Sigmoid colon (tissue), 7 donors: ENCODE results near the gene GYPC. TPM values are rescaled to one million over a fixed set of nuclear protein-coding genes. Genes with fewer than 3 reads are reported as not detected.

ENCODE experiments used
- DNase-seq: peaks from one replicate; pipeline ENCODE4 v3.0.0-alpha.2; 2019
- H3K27ac ChIP-seq, 4 donors: fragments of 200-600 bp; sonication (generic); one replicate each; pipeline ENCODE4 v1.5.1; 2016 to 2019; ENCODE audit warnings: mild to moderate bottlenecking in 1 of 4
- H3K27me3 ChIP-seq, 3 donors: fragments of 200-600 bp; sonication (generic); one replicate each; pipeline ENCODE4 v1.5.1; 2019; ENCODE audit warnings: mild to moderate bottlenecking in 1 of 3
- H3K36me3 ChIP-seq, 4 donors: fragments of 200-600 bp; sonication (generic); one replicate each; pipeline ENCODE4 v1.5.1; 2016 to 2019
- H3K4me1 ChIP-seq, 4 donors: fragments of 200-600 bp; sonication (generic); one replicate each; pipeline ENCODE4 v1.5.1; 2017 to 2019
- H3K4me3 ChIP-seq, 4 donors: fragments of 200-600 bp; sonication (generic); one replicate each; pipeline ENCODE4 v1.5.1; 2017 to 2019; ENCODE audit warnings: mild to moderate bottlenecking in 2 of 4, moderate library complexity in 1 of 4
- H3K9me3 ChIP-seq, 4 donors: fragments of 200-600 bp in 3 of 4; sonication (generic) in 3 of 4; one replicate each; pipeline versions ENCODE4 v1.5.1 to v1.6.1; 2013 to 2019
- CTCF ChIP-seq, 4 experiments: fragments of 450-650 bp in 3 of 4; fragments of 200-600 bp in 1 of 4; IDR thresholded peaks; one replicate each; pipeline ENCODE4 v1.5.1; 2016 to 2019; ENCODE audit warnings: antibody characterized with exemption in 4 of 4, mild to moderate bottlenecking in 3 of 4, moderate library complexity in 2 of 4
- EP300 ChIP-seq, 4 donors: sonication (generic); formaldehyde crosslinking; IDR thresholded peaks; one replicate each; pipeline ENCODE4 v1.6.1; 2017; ENCODE audit warnings: antibody characterized with exemption in 4 of 4
- POLR2A ChIP-seq, 2 donors: fragments of 450-650 bp; IDR thresholded peaks; one replicate each; pipeline ENCODE4 v1.6.1; 2016; ENCODE audit warnings: antibody characterized with exemption in 2 of 2, mild to moderate bottlenecking in 2 of 2, moderate library complexity in 2 of 2
- POLR2AphosphoS5 ChIP-seq, 4 donors: sonication (generic); formaldehyde crosslinking; IDR thresholded peaks; one replicate each; pipeline ENCODE4 v1.6.1; 2017; ENCODE audit warnings: antibody characterized with exemption in 4 of 4
- WGBS, 2 donors: extraction: QIAGEN DNeasy Blood & Tissue Kit; methylation state at CpG; one replicate each; pipeline ENCODE4 v1.1.7; 2013; 5-methylcytosine and 5-hydroxymethylcytosine counted together
- intact Hi-C: fragments of 100-400 bp; cut with DNase I; formaldehyde crosslinking; loops from one replicate; pipeline ENCODE4 v1.15.1; 2023
- polyA plus RNA-seq, 3 donors: library from polyadenylated mRNA; stranded (reverse); fragments of 200-250 nt; gene quantifications; one replicate each; pipeline ENCODE4 v1.2.3, GENCODE V29; 2013
- total RNA-seq, 4 donors: library from RNA; depleted of rRNA; stranded (reverse); fragments of >200 nt; gene quantifications; one replicate each; pipeline ENCODE4 v1.1.0, GENCODE V29; 2016
- donor health status: healthy with polysubstance abuse.
- donor health status: Bipolar disorder and iron deficiency.
- donor health status: healthy.

The GYPC gene
- total and polyA plus RNA-seq, 7 donors: 18.0 to 123 (median 93.7) TPM

- Histone ChIP-seq H3K27me3 (no peaks in the 10 kb centered on the region), H3K36me3 (no peaks in the 10 kb centered on the region), H3K27ac (no peak overlapping the region), H3K9me3 (no peaks in the 10 kb centered on the region), H3K4me1 (peaks cover 0 to 30% (median 18%) of the 10 kb centered on the region in 4 donors), H3K4me3 (no peak overlapping the region)
- intact Hi-C loops: loop anchor here (10.0 kb wide), 1 partner anchor 50 kb away; the partner anchor contains the start of gene GYPC
- no peak for TF ChIP-seq POLR2AphosphoS5 (IDR thresholded peaks at IDR 0.05)
- TF ChIP-seq EP300 (IDR thresholded peaks at IDR 0.05): no peak
- no peak for TF ChIP-seq POLR2A (IDR thresholded peaks at IDR 0.05)
- TF ChIP-seq CTCF (IDR thresholded peaks at IDR 0.05): no peak
- DNase-seq: no peak
- WGBS, 2 donors: 98 to 99% methylated on average over 2 of the region's 2 CpGs
These were observed 48.6 kb downstream of the GYPC start for GRCh38 chr2:126704434-126705160.

- Histone ChIP-seq H3K36me3 (no peaks in the 10 kb centered on the region), H3K4me3 (no peak overlapping the region), H3K27ac (no peak overlapping the region), H3K9me3 (no peaks in the 10 kb centered on the region), H3K4me1 (peaks cover 0 to 12% (median 2%) of the 10 kb centered on the region in 4 donors), H3K27me3 (no peaks in the 10 kb centered on the region)
- TF ChIP-seq CTCF (IDR thresholded peaks at IDR 0.05) (no peak), POLR2A (IDR thresholded peaks at IDR 0.05) (no peak), POLR2AphosphoS5 (IDR thresholded peaks at IDR 0.05) (no peak), EP300 (IDR thresholded peaks at IDR 0.05) (no peak)
- intact Hi-C loops: loop anchor here (10.0 kb wide), 1 partner anchor 52 kb away; the partner anchor contains the start of gene GYPC
- DNase-seq: no peak
- WGBS, 2 donors: 84 to 89% methylated on average over 1 of the region's 1 CpG
These were observed 51.2 kb downstream of the GYPC start for GRCh38 chr2:126707191-126707590.

- no peak for TF ChIP-seq CTCF (IDR thresholded peaks at IDR 0.05)
- no peak for TF ChIP-seq POLR2AphosphoS5 (IDR thresholded peaks at IDR 0.05)
- no peak for TF ChIP-seq POLR2A (IDR thresholded peaks at IDR 0.05)
- TF ChIP-seq EP300 (IDR thresholded peaks at IDR 0.05): no peak
- WGBS, 2 donors: 72 to 76% methylated on average over 4 of the region's 4 CpGs
- H3K4me1 ChIP-seq: peaks cover 0 to 12% (median 2%) of the 10 kb centered on the region in 4 donors
- no peaks in the 10 kb centered on the region for H3K36me3 ChIP-seq
- no peak overlapping the region for H3K4me3 ChIP-seq
- H3K27me3 ChIP-seq: no peaks in the 10 kb centered on the region
- no peak for DNase-seq
- no peaks in the 10 kb centered on the region for H3K9me3 ChIP-seq
- H3K27ac ChIP-seq: no peak overlapping the region
- intact Hi-C loops: loop anchor here (10.0 kb wide), 1 partner anchor 53 kb away; the partner anchor contains the start of gene GYPC
These were observed 52.0 kb downstream of the GYPC start for GRCh38 chr2:126707941-126708340.

- intact Hi-C loops: no loop called here
- Histone ChIP-seq H3K4me3 (no peak overlapping the region), H3K27me3 (no peaks in the 10 kb centered on the region), H3K4me1 (no peaks in the 10 kb centered on the region), H3K9me3 (no peaks in the 10 kb centered on the region), H3K36me3 (no peaks in the 10 kb centered on the region), H3K27ac (no peak overlapping the region)
- 77 to 80% methylated on average over 6 of the region's 6 CpGs for WGBS, 2 donors
- TF ChIP-seq CTCF (IDR thresholded peaks at IDR 0.05) (no peak), POLR2AphosphoS5 (IDR thresholded peaks at IDR 0.05) (no peak), POLR2A (IDR thresholded peaks at IDR 0.05) (no peak), EP300 (IDR thresholded peaks at IDR 0.05) (no peak)
- no peak for DNase-seq
These were observed 58.4 kb downstream of the GYPC start for GRCh38 chr2:126714191-126714965.
